Breast epithelium (tissue), 4 donors: ENCODE data around the gene POLR3K. TPM values are rescaled to one million over a fixed set of nuclear protein-coding genes. Genes with fewer than 3 reads are reported as not detected.

Experiments used
- DNase-seq, 2 donors: peaks; one replicate each; pipeline ENCODE4 v3.0.0-alpha.2; 2019; ENCODE audit warnings: low spot score in 2 of 2
- H3K27ac ChIP-seq, 2 donors: fragments of 200-600 bp; sonication (generic) in 1 of 2; one replicate each; pipeline ENCODE4 v1.5.1; 2016 to 2019; ENCODE audit warnings: mild to moderate bottlenecking in 1 of 2
- H3K27me3 ChIP-seq, 2 donors: fragments of 200-600 bp; sonication (generic) in 1 of 2; one replicate each; pipeline versions ENCODE4 v1.5.1 to v1.6.0; 2017 to 2019; ENCODE audit warnings: control low read depth in 1 of 2, mild to moderate bottlenecking in 1 of 2
- H3K36me3 ChIP-seq: fragments of 200-600 bp; one replicate; pipeline ENCODE4 v1.5.1; 2019
- H3K4me1 ChIP-seq, 2 donors: fragments of 200-600 bp; sonication (generic); one replicate each; pipeline ENCODE4 v1.5.1; 2016 to 2019; ENCODE audit warnings: control low read depth in 1 of 2
- H3K4me3 ChIP-seq, 3 donors: fragments of 200-600 bp; sonication (generic); 1 replicate in 2 of 3; 2 replicates in 1 of 3; pipeline ENCODE4 v1.5.1; 2016 to 2019; ENCODE audit warnings: mild to moderate bottlenecking in 3 of 3, moderate library complexity in 2 of 3
- H3K9me3 ChIP-seq, 2 donors: fragments of 200-600 bp; sonication (generic) in 1 of 2; one replicate each; pipeline ENCODE4 v1.5.1; 2016 to 2019; ENCODE audit warnings: control low read depth in 1 of 2
- CTCF ChIP-seq, 3 donors: fragments of 450-650 bp; IDR thresholded peaks; one replicate each; pipeline ENCODE4 v1.5.1; 2016 to 2017; ENCODE audit warnings: antibody characterized with exemption in 3 of 3, mild to moderate bottlenecking in 3 of 3, moderate library complexity in 3 of 3
- POLR2A ChIP-seq: fragments of 450-650 bp; IDR thresholded peaks from one replicate; pipeline ENCODE4 v1.6.1; 2016; ENCODE audit warnings: antibody characterized with exemption, mild to moderate bottlenecking, moderate library complexity
- POLR2AphosphoS5 ChIP-seq, 3 donors: sonication (generic); formaldehyde crosslinking; IDR thresholded peaks; one replicate each; pipeline ENCODE4 v1.6.1; 2017; ENCODE audit warnings: antibody characterized with exemption in 3 of 3
- intact Hi-C: fragments of 100-400 bp; cut with DNase I; formaldehyde crosslinking; loops from one replicate; pipeline ENCODE4 v1.15.1; 2023; ENCODE audit warnings: low total_unique reads
- total RNA-seq, 3 donors: library from RNA; depleted of rRNA; stranded (reverse); fragments of >200 nt; gene quantifications; one replicate each; pipeline ENCODE4 v1.1.0, GENCODE V29; 2016

POLR3K gene
- total RNA-seq, 3 donors from 2014 or later, result 3.8 to 6.9 (median 6.6) TPM

GRCh38 chr16:74747-75334 is 21.4 kb upstream of the POLR3K start:
- H3K36me3 ChIP-seq, result no peaks in the 10 kb centered on the region
- H3K27me3 ChIP-seq, result no peaks in the 10 kb centered on the region
- peaks cover 22 to 44% of the 10 kb centered on the region in 2 donors for H3K4me1 ChIP-seq
- intact Hi-C loops, result no loop called here
- H3K9me3 ChIP-seq, result no peaks in the 10 kb centered on the region
- peak overlapping the region; percentile 96 to 98 for H3K27ac ChIP-seq
- no peak overlapping the region for H3K4me3 ChIP-seq
- DNase-seq, result no peak
- TF ChIP-seq POLR2AphosphoS5 (IDR thresholded peaks at IDR 0.05) (no peak), CTCF (IDR thresholded peaks at IDR 0.05) (no peak), POLR2A (no peak)

- no peak for DNase-seq
- Histone ChIP-seq H3K27me3 (no peaks in the 10 kb centered on the region), H3K36me3 (no peaks in the 10 kb centered on the region), H3K27ac (peak overlapping the region; percentile 95 to 96), H3K4me3 (no peak overlapping the region), H3K4me1 (peaks cover 23 to 51% of the 10 kb centered on the region in 2 donors), H3K9me3 (no peaks in the 10 kb centered on the region)
- intact Hi-C loops, result no loop called here
- TF ChIP-seq POLR2AphosphoS5 (IDR thresholded peaks at IDR 0.05), result no peak
- TF ChIP-seq CTCF (IDR thresholded peaks at IDR 0.05), result no peak
- no peak for TF ChIP-seq POLR2A
Observed at GRCh38 chr16:74051-74746, 20.8 kb upstream of the POLR3K start.

- Histone ChIP-seq H3K4me3 (peak within 1 kb of the TSS; percentile 72 to 95 (median 74)), H3K27ac (peak within 1 kb of the TSS; percentile 95 to 96), H3K27me3 (no peaks in the 10 kb centered on the region), H3K9me3 (no peaks in the 10 kb centered on the region), H3K4me1 (peaks cover 36 to 56% of the 10 kb centered on the region in 2 donors), H3K36me3 (no peaks in the 10 kb centered on the region)
- DNase-seq, result no peak
- peak in 1 of 3 donors; percentile 31 for TF ChIP-seq POLR2AphosphoS5 (IDR thresholded peaks at IDR 0.05)
- TF ChIP-seq CTCF (IDR thresholded peaks at IDR 0.05), result no peak
- no peak for TF ChIP-seq POLR2A
- intact Hi-C loops, result no loop called here
Observed at GRCh38 chr16:72561-73548, 19.4 kb upstream of the POLR3K start, which contains the start of gene RHBDF1. RHBDF1 (minus strand) TSS chr16:72631; CDS start chr16:65015, 7,616 bp downstream.

GRCh38 chr16:71540-72401 is 18.4 kb upstream of the POLR3K start:
- Histone ChIP-seq H3K27me3 (no peaks in the 10 kb centered on the region), H3K9me3 (no peaks in the 10 kb centered on the region), H3K4me3 (peak overlapping the region; percentile 72 to 95 (median 74)), H3K36me3 (no peaks in the 10 kb centered on the region), H3K27ac (peak overlapping the region; percentile 95 to 96), H3K4me1 (peaks cover 37 to 53% of the 10 kb centered on the region in 2 donors)
- intact Hi-C loops, result no loop called here
- peak; percentile 23 to 85 (median 34) for TF ChIP-seq POLR2AphosphoS5 (IDR thresholded peaks at IDR 0.05)
- peak in 1 of 3 donors; percentile 45 for TF ChIP-seq CTCF (IDR thresholded peaks at IDR 0.05)
- peak; percentile 63 for TF ChIP-seq POLR2A
- DNase-seq, result peak; percentile 90 to 97
